Hepatocyte (in vitro differentiated cells): Measurements from ENCODE around the gene TMCO4. TPM values are rescaled to one million over a fixed set of nuclear protein-coding genes. Genes with fewer than 3 reads are reported as not detected.

Source experiments
- DNase-seq: peaks from one replicate; pipeline ENCODE4 v3.0.0-alpha.2; 2016; ENCODE audit warnings: low spot score
- H2AFZ ChIP-seq: fragments of 200-600 bp; sonication (generic); 2 replicates; pipeline ENCODE4 v1.6.0; 2016; ENCODE audit warnings: antibody characterized with exemption, mild to moderate bottlenecking
- H3K27ac ChIP-seq: fragments of 200-600 bp; sonication (generic); 2 replicates; pipeline ENCODE4 v1.5.1; 2016; ENCODE audit warnings: mild to moderate bottlenecking
- H3K27me3 ChIP-seq: fragments of 200-600 bp; sonication (generic); 2 replicates; pipeline ENCODE4 v1.6.1; 2016
- H3K36me3 ChIP-seq: fragments of 200-600 bp; sonication (generic); replicated peaks from 2 replicates; pipeline ENCODE4 v1.5.1; 2016; ENCODE audit warnings: low read depth; ENCODE audit not compliant: insufficient read depth
- H3K4me1 ChIP-seq: fragments of 200-600 bp; sonication (generic); 2 replicates; pipeline ENCODE4 v1.5.1; 2016; ENCODE audit warnings: mild to moderate bottlenecking, moderate library complexity; ENCODE audit not compliant: insufficient read depth
- H3K4me2 ChIP-seq: fragments of 200-600 bp; sonication (generic); 2 replicates; pipeline ENCODE4 v1.6.0; 2016
- H3K4me3 ChIP-seq: fragments of 200-600 bp; sonication (generic); 2 replicates; pipeline ENCODE4 v1.5.1; 2016; ENCODE audit warnings: mild to moderate bottlenecking
- H3K79me2 ChIP-seq: fragments of 200-600 bp; sonication (generic); 2 replicates; pipeline ENCODE4 v1.6.0; 2017; ENCODE audit warnings: mild to moderate bottlenecking
- H3K9me2 ChIP-seq: fragments of 200-600 bp; sonication (generic); replicated peaks from 2 replicates; pipeline ENCODE4 v1.6.0; 2017; ENCODE audit warnings: mild to moderate bottlenecking; ENCODE audit not compliant: insufficient read depth
- H3K9me3 ChIP-seq: fragments of 200-600 bp; sonication (generic); 2 replicates; pipeline ENCODE4 v1.5.1; 2016; ENCODE audit warnings: low read depth, mild to moderate bottlenecking
- H4K20me1 ChIP-seq: fragments of 200-600 bp; sonication (generic); 2 replicates; pipeline ENCODE4 v1.6.0; 2016; ENCODE audit warnings: mild to moderate bottlenecking; ENCODE audit not compliant: insufficient read depth, poor library complexity, severe bottlenecking
- CTCF ChIP-seq: fragments of 200-600 bp; sonication (generic); IDR thresholded peaks from 2 replicates; pipeline ENCODE4 v1.5.1; 2016; ENCODE audit warnings: antibody characterized with exemption, mild to moderate bottlenecking; ENCODE audit not compliant: poor library complexity
- EZH2 ChIP-seq: fragments of 200-600 bp; sonication (generic); IDR thresholded peaks from 2 replicates; pipeline ENCODE4 v1.6.1; 2016; ENCODE audit warnings: antibody characterized with exemption, mild to moderate bottlenecking, borderline replicate concordance
- EZH2phosphoT487 ChIP-seq: fragments of 200-600 bp; sonication (generic); IDR thresholded peaks from one replicate; pipeline ENCODE4 v1.6.1; 2018; ENCODE audit warnings: antibody characterized with exemption, mild to moderate bottlenecking, low read depth, moderate library complexity; ENCODE audit not compliant: unreplicated experiment, severe bottlenecking
- WGBS: methylation state at CpG from one replicate; pipeline ENCODE4 v1.1.6; 2016; ENCODE audit warnings: low lambda C conversion rate; ENCODE audit errors: missing lambda C conversion rate; 5-methylcytosine and 5-hydroxymethylcytosine counted together
- polyA plus RNA-seq: library from polyadenylated mRNA; unstranded; fragments of >200 nt; fragmentation: Nextera tagmentation; extraction: Ambion mirVana; gene quantifications from 2 replicates; pipeline ENCODE4 v1.2.1, GENCODE V29; 2016
- total RNA-seq: library from RNA; depleted of rRNA; stranded (reverse); fragments of >200 nt; gene quantifications from 2 replicates; pipeline ENCODE4 v1.2.3, GENCODE V29; 2014

TMCO4 gene
- total and polyA plus RNA-seq, 2 experiments from 2014 or later: 8.7 to 13.0 TPM

- 94% methylated on average over 5 of the region's 5 CpGs for WGBS
- Histone ChIP-seq H3K9me3 (no peaks in the 10 kb centered on the region), H2AFZ (no peak overlapping the region), H3K36me3 (no peaks in the 10 kb centered on the region), H3K27me3 (no peaks in the 10 kb centered on the region), H3K79me2 (no peaks in the 10 kb centered on the region), H4K20me1 (no peaks in the 10 kb centered on the region), H3K9me2 (no peaks in the 10 kb centered on the region), H3K4me2 (no peak overlapping the region), H3K4me3 (no peak overlapping the region), H3K4me1 (no peaks in the 10 kb centered on the region), H3K27ac (no peak overlapping the region)
- DNase-seq: no peak
- TF ChIP-seq EZH2: no peak
- no peak for TF ChIP-seq CTCF
- TF ChIP-seq EZH2phosphoT487: no peak
These were observed 23.4 kb downstream of the TMCO4 start for GRCh38 chr1:19776287-19776686.

- no peaks in the 10 kb centered on the region for H3K79me2 ChIP-seq
- H3K27me3 ChIP-seq: no peaks in the 10 kb centered on the region
- no peak overlapping the region for H3K4me3 ChIP-seq
- WGBS: 96% methylated on average over 9 of the region's 9 CpGs
- no peaks in the 10 kb centered on the region for H3K9me3 ChIP-seq
- no peaks in the 10 kb centered on the region for H4K20me1 ChIP-seq
- H3K4me1 ChIP-seq: no peaks in the 10 kb centered on the region
- H2AFZ ChIP-seq: no peak overlapping the region
- no peak overlapping the region for H3K4me2 ChIP-seq
- no peak overlapping the region for H3K27ac ChIP-seq
- H3K36me3 ChIP-seq: no peaks in the 10 kb centered on the region
- no peak for DNase-seq
- no peaks in the 10 kb centered on the region for H3K9me2 ChIP-seq
- no peak for TF ChIP-seq EZH2
These were observed 23.9 kb downstream of the TMCO4 start for GRCh38 chr1:19775831-19776230.

- DNase-seq: no peak
- Histone ChIP-seq H3K9me3 (no peaks in the 10 kb centered on the region), H3K79me2 (no peaks in the 10 kb centered on the region), H2AFZ (no peak overlapping the region), H3K9me2 (no peaks in the 10 kb centered on the region), H3K36me3 (no peaks in the 10 kb centered on the region), H3K27ac (no peak overlapping the region), H3K4me1 (no peaks in the 10 kb centered on the region), H3K27me3 (no peaks in the 10 kb centered on the region), H3K4me3 (no peak overlapping the region), H4K20me1 (no peaks in the 10 kb centered on the region), H3K4me2 (no peak overlapping the region)
- TF ChIP-seq CTCF: no peak
- no peak for TF ChIP-seq EZH2phosphoT487
- no peak for TF ChIP-seq EZH2
- WGBS: 90% methylated on average over 5 of the region's 6 CpGs
These were observed 24.4 kb downstream of the TMCO4 start for GRCh38 chr1:19775317-19775716.

GRCh38 chr1:19774180-19774785 lies 25.4 kb downstream of the TMCO4 start:
- H3K27me3 ChIP-seq: no peaks in the 10 kb centered on the region
- H3K9me3 ChIP-seq: no peaks in the 10 kb centered on the region
- no peaks in the 10 kb centered on the region for H3K9me2 ChIP-seq
- H3K4me2 ChIP-seq: no peak overlapping the region
- no peaks in the 10 kb centered on the region for H3K36me3 ChIP-seq
- H3K4me3 ChIP-seq: no peak overlapping the region
- no peak overlapping the region for H3K27ac ChIP-seq
- no peak for DNase-seq
- TF ChIP-seq CTCF (no peak), EZH2 (no peak), EZH2phosphoT487 (no peak)
- WGBS: 90% methylated on average over 6 of the region's 6 CpGs
- H3K79me2 ChIP-seq: no peaks in the 10 kb centered on the region
- H3K4me1 ChIP-seq: no peaks in the 10 kb centered on the region
- no peaks in the 10 kb centered on the region for H4K20me1 ChIP-seq
- no peak overlapping the region for H2AFZ ChIP-seq
